ENCODE measurements around the gene RNF152.

DNA sequence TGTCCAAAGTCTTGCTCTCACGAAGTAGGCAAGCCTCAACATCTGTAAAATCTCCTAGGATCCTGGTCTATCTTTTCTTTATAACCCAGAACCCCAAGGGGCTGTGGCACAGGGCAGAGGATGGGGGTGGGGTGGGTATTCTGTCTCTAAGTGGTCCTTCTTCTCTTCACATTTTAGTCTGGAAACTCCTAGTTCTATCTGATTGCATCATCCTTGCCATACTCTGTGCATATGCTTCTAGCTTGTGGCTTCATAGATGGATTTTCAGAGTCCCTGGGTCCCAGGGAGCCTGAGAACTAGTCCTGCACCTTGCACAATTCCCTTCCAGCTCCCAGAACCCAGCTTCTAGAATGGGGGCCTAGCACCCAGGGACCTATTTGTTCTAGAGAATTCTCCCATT lies 52.5 kb downstream of the RNF152 start:
- TF ChIP-seq, protein P1, sequence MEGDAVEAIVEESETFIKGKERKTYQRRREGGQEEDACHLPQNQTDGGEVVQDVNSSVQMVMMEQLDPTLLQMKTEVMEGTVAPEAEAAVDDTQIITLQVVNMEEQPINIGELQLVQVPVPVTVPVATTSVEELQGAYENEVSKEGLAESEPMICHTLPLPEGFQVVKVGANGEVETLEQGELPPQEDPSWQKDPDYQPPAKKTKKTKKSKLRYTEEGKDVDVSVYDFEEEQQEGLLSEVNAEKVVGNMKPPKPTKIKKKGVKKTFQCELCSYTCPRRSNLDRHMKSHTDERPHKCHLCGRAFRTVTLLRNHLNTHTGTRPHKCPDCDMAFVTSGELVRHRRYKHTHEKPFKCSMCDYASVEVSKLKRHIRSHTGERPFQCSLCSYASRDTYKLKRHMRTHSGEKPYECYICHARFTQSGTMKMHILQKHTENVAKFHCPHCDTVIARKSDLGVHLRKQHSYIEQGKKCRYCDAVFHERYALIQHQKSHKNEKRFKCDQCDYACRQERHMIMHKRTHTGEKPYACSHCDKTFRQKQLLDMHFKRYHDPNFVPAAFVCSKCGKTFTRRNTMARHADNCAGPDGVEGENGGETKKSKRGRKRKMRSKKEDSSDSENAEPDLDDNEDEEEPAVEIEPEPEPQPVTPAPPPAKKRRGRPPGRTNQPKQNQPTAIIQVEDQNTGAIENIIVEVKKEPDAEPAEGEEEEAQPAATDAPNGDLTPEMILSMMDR (IDR thresholded peaks at IDR 0.05) = no peak
- TF ChIP-seq EP300 (IDR thresholded peaks at IDR 0.05) = no peak
